Activated gamma-delta T cell treated with anti-CD3 and anti-CD28 coated beads, Interleukin-2, amount 50 U/mL, for 16 hours (primary cell): Measurements from ENCODE around the gene LHFPL4.
"Not testable (repeated sequence)": the region's sequence is repeated elsewhere in the genome, so short reads cannot be mapped to it uniquely, and the experiment has no call there.

Source experiments
- DNase-seq: peaks from one replicate; pipeline ENCODE4 v3.0.0-alpha.2; 2020; ENCODE audit warnings: low read depth

LHFPL4 gene

DNA sequence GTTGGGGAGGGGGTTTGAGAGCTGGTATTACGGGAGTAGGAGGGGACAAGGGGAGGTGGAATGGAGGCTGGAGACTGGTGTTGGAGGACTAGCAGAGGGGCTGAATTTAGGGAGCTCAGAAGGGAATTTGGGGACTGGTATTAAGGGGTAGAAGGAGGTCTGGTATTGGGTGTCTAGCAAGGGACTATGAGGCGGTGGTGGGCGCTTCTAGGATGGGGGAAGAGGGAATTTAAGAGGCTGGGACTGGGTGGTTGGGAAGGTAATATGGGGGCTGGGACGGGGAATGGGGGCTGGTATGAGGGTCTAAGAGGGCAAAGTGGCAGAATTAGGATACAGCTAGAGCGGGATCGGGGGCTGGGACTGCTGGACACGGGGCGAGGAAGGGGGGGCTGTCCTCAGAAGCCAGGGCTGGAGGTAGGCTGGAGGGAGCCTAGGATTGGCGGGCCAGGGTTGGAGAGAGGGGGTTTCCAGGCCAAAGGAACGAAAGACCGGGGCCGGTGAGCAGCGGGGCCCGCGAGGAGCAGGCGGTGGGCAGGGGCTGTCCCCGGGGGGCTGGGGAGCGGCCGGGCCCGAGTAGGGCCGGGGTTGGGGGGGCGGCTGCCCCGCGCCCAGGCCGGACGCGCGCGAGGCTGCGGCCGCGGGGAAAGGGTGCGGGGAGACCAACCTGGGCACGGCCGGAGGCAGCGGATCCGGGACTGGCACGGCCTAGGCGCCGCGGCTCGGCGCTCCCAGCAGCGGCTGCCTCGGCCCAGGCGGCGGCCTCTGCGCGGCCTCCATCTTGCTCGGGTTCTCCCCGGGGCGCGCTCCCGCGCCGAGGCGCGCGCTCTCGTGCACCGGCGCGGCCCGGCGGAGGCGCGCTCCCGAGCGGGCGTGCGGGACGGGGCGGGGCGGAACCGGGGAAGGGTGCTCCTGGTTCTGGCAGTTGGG lies at the start of gene LHFPL4:
Gene LHFPL4, minus strand, starts transcription at position 802 of the 927 bp plus-strand sequence. CDS start 1,143 bp downstream, outside the sequence.
- no peak for DNase-seq

DNA sequence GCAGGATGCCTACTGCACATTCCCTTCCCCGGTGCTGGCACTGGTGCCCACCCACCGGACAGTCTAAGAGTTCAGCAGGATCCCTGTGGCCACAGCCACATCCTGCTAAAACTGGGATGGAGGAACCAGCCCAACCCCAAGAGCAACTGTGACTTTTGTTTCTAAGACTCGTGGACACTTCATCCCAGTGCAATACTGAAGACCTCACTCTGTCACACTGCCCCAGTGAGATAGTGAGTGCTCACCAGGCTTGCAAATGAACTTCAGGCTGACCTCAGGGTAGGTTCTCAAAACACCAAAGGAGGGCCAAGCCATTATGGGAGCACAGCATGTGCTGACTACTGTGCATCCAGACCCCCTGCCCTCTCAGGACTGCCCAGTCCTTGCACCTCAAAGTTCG lies 49.0 kb upstream of the LHFPL4 start:
- DNase-seq = no peak

DNA sequence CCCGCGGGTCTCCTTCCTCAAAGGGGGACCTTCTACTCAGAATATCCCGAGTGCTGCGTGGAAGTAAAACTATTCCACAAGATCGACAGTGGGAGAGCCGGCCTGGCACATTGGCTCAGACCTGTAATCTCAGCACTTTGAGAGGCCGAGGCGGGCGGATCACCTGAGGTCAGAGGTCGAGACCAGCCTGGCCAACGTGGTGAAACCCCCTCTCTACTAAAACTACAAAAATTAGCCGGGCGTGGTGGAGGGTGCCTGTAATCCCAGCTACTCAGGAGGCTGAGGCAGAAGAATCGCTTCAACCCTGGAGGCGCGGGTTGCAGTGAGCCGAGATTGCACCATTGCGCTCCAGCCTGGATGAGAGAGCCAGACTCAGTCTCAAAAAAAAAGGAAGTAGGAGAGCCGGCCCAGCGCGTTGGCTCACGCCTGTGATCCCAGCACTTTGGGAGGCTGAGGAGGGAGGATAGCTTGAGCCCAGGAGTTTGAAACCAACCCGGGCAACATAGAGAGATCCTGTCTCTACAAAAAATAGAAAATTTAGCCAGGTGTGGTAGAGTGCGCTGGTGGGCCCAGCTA lies 47.5 kb upstream of the LHFPL4 start:
- DNase-seq = not testable (repeated sequence)

DNA sequence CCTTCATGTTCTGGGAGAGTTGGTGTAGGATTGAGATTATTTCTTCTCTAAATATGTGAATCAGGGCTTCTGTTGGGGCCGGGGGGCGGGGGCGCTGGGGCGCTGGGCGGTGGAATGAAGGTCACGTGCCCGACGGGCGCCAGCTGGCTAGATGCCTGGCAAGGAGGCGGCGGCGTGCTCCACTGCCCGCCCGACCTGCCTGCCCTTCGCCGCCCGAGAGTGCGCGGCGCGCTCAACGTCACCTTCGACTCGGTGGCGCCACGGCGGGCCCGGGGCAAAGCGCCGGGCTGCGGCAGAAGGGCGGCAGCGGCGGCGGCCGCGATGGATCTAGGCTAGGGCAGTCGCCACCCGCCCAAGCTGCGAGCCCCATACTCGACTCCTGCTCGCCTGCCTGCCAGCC lies 47.0 kb upstream of the LHFPL4 start:
- DNase-seq = no peak

DNA sequence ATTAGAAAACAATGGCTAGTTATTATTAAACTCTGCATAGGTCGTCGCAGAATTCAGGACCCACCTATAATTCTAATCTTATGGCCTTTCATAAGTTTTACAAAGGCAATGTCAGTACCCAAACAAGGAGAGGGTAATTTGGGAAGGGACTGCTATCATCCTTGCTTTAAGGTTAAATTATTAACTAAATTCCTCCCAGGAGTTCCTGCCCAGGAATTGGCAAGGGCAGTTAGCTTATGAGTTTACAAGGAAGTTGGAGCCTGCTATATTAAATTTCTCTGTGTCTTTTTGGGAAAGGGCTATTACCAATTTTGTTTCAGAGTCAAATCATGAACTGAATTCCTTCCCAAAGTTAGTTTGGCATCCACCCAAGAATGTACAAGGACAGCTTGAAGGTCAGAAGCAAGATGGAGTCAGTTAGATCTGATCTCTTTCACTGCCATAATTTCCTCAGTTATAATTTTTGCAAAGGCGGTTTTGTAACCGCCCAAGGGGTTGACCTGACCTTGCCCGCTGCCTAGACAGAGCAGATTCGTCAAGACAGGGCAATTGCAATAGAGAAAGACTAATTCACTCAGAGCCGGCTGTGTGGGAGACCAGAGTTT lies 45.3 kb upstream of the LHFPL4 start:
- no peak for DNase-seq

DNA sequence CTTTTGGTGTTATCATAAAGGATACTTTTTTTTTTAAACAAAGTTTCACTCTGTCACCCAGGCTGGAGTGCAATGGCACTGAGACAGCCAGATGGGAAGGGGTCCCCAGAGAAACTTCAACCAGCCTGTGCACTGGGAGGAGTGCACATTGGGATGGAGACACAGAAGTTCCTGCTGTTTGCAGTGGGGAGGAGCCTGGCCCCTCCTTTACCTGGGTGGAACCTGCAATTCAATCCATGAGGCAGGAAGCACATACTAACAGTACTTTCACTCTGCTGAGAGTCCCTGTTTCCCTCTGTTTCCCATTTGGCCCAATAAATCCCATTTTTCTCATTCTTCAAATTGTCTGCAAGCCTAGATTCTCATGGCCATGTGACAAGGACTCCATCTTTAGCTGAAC lies 42.3 kb upstream of the LHFPL4 start:
- DNase-seq = no peak

DNA sequence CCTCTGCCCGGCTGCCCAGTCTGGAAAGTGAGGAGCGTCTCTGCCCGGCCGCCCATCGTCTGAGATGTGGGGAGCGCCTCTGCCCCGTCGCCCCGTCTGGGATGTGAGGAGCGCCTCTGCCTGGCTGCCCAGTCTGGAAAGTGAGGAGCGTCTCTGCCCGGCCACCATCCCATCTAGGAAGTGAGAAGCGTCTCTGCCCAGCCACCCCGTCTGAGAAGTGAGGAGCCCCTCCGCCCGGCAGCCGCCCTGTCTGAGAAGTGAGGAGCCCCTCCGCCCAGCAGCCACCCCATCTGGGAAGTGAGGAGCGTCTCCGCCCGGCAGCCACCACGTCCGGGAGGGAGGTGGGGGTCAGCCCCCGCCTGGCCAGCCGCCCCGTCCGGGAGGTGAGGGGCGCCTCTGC lies 38.2 kb upstream of the LHFPL4 start:
- not testable (repeated sequence) for DNase-seq

DNA sequence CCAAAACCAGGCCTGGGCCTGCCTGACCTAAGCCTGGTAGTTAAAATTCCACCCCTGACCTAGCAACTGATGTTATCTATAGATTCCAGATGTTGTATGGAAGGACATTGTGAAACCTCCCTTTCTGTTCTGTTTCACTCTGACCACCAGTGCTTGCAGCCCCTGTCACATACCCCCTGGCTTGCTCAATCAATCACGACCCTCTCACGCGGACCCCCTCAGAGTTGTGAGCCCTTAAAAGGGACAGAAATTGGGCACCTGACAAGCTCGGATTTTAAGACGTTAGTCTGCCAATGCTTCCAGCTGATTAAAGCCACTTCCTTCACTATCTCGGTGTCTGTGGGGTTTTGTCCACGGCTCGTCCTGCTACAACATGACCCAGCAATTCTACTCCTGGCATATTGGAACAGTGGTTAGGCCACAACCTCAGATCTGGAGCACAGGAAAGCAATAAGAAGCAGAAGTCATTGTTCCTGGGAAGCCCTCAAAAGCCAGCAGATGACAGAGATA lies 36.7 kb upstream of the LHFPL4 start:
- no peak for DNase-seq

DNA sequence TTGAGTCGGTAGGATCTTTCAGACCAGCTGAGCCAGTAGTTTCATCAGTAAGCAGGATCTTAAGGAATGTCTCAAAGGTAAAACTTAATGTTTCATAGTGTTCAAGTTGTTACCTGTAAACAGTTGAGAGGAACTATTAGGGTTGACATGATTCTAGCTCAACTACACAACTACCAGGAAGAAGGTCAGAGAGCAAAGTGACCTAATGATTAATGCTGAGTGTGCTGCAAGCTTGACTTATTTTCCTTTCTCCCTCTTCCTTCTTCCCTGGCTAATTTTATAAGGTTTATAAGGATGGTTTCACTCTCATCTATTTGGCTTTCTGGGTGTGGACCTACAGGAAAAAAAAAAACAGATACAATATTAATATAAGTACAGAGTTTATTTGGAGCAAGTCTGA lies 30.2 kb upstream of the LHFPL4 start:
- no peak for DNase-seq

DNA sequence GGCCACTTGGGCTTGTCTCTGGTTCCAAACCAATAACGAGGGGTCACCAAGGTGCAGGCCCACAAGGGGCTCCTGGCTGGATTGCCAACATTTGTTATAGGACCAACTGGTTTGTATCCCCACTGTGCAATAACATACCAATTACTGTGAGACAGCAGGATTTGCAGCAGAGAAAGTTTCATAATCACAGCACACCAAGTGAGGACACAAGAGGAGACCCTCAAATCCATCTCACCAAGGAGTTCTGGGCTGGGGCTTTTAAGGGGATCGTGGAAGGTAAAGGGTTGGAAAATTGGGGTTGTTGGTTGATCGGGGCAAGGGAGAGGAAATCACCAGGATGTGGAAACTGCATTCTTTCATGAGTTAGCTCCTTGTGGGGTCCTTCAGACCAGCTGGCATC lies 29.7 kb upstream of the LHFPL4 start:
- DNase-seq = no peak

DNA sequence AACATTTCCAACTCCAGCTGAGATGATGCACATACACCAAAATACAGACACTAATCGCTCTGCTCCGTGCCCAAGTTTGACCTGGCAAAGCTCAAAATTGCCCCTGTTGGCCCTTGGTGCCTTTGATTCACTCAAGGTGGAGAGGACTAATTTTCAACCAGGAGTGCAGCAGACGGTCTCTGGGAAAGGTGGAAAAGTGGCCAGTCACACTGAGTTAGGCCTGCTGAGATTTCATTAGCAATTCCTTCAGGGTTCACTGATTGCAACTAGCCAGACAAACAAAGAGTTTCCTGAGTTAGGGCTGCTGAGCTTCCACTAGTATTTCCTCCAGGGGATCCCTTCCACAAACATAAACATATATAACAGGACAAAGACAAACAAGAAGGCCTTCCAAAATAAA lies 28.7 kb upstream of the LHFPL4 start:
- DNase-seq = no peak

DNA sequence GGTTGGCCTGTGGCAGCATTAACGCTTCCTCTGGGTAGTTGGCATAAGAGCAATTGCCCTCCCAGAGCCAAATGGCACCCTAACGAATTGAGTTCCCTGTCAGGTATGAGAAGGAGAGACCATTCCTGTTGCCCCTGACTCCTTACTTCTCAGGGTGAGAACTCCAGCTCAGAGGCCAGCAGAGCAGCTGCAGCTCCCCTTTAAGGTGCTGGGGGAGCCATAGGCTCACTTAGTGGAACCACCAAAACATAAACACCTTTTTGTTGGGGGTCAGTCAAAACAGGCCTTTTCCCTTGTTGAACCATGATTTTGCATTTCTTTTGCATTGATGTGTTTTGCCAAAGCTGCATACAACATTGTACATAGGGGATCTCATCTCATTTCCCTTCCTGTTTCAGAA lies 28.1 kb upstream of the LHFPL4 start:
- DNase-seq = no peak

DNA sequence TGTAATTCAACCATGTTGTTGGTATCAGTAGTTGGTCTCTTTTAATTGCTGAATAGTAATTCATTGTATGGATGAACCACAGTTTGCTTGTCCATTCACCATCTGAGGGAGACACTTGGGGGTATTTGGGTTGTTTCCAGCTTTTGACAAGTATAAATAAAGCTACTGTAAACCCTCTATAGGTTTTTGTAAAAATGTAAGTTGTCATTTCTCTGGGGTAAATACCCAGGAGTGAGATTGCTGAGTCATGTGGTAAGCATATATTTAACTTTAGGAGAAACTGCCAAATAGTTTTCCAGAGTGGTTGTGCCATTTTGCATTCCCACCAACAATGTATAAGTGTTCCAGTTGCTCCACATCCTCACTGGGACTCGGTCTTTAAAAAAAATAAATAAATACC lies 15.4 kb upstream of the LHFPL4 start:
- DNase-seq = no peak

DNA sequence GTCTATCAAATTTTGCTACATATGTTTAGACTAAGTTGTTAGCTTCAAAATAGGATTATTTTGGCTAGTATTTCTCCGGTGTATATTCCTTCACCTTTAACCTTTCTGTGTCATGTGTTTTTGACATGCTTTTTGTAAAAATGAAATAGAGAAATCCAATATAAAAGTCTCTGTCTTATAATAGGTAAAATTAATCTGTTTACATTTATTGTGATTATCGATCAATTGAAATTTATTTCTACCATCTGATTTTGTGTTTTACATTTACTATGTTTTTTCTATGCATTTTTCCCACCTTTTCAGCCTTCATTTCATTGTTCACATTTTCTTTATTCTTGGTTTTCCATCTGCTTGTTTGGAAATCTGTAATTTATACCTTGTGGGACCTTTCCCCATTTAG lies 11.7 kb upstream of the LHFPL4 start:
- DNase-seq = no peak

DNA sequence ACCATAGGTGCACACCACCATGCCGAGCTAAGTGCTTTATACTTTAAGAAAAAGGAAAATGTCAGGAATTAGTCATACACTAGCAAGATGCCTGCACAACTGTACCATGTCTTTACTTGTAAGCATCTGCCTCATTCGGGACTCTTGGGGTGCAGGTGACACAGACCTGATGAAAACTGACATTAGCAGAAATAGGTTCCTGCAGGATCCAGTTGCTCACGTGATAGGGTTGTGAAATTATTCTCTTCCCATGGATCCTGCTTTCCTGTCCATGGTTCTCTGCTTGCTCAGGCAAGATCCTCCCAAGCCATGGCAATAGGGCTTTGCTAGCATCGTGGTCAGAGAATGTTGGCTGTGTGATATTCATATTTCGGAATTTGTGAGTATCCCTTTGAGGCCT lies 10.2 kb upstream of the LHFPL4 start:
- no peak for DNase-seq

DNA sequence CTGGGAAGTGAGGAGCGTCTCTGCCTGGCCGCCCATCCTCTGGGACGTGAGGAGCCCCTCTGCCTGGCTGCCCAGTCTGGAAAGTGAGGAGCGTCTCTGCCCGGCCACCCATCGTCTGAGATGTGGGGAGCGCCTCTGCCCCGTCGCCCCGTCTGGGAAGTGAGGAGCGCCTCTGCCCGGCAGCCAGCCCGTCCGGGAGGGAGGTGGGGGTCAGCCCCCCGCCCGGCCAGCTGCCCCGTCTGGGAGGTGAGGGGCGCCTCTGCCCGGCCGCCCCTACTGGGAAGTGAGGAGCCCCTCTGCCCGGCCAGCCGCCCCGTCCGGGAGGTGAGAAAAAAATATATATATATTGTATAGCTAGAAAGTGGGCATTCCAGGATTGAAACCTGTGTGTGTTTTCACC lies 6.4 kb upstream of the LHFPL4 start:
- DNase-seq = not testable (repeated sequence)

DNA sequence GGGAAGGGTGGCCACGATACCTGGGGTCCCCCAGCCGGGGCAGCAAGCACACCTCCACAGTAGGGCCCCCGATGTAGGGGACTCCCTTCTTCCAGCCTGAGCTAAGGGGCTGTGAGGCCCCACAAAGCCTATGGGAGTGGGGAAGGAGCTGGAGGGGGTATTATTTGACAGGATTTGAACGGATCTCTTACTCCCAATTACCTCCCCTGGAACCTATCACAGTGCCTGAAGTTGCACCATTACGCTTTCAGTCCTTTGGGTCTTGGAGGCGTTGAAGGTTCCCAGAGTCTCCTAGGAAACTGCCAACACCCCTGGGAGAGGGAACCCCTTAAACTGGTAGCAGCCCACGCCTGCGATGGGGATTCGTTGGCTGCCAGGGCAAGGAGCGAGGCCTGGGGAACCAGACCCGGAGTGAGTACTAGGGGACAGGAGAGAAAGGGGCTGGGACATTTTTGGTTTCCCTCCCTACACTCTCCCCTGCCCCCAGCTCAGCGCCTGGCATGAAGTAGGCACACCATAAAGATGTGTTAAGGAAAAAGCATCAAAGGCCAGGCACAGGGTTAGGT lies 409 bp upstream of the LHFPL4 start:
- no peak for DNase-seq

DNA sequence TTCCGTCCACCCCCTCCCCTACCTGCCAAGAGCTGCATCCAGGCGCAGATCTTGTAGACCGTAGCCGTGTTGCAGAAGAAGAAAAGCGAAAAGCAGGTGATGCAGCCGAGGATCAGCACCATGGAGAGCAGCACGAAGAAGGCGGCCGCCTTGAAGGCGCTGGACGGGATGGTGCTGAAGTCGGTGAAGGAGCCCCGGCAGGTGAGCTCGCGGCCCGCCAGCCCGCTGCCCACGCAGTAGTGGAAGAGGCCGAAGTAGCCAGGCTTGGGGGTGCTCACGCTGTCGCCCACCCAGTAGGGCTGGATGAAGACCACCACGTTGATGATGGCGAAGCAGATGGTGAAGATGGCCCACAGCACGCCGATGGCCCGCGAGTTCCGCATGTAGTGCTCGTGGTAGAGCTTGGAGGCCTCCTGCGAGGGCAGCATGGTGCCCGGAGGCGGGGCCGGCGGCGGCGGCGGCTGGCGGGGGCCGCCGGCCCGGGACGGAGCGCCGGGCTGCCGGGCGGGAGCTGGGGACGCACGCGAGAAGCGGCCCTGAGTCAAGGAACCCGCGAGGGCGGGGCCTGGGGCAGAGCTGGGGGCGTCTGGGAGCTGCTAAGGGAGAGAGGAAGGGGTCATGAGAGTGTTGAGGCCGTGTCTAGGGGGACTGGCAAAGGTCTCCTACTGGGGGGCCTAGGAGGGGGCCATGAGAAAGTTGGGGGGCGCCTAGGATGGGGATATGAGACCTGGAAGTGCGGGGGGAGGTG lies 1.2 kb downstream of the LHFPL4 start:
- peak; percentile 1 for DNase-seq

DNA sequence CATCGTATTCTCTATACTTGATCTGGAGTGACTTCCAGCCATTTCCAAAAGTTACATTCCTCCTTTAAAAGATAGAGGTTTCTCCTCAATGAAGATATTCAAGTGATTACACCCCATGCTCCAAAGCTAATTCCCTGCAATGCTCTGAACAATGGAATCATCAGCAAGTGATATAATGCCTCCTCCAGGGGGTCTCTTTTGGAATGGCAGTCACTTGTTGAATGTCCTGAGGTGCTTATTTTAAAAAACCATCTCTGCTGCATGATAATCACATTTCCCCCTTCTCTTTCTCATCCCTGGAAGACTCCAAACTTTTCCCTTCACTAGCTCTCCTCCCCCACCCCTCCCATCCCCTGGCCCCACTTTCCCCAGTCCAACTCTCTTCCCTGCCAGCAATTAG lies 2.6 kb downstream of the LHFPL4 start:
- DNase-seq = no peak

DNA sequence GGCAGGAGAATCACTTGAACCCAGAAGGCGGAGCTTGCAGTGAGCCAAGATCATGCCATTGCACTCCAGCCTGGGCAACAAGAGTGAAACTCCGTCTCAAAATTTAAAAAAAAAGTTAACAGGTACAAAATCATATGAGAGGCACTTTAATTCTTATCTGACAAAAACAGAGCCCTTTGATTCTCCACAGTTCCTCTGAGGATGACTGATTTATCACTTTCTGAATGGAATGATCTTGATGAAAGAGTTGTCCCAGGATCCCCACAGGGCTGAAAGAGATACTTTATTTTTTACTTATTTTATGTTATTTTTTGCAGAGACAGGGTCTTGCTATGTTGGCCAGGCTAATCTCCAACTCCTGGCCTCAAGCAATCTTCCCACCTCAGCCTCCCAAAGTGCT lies 4.0 kb downstream of the LHFPL4 start:
- no peak for DNase-seq

DNA sequence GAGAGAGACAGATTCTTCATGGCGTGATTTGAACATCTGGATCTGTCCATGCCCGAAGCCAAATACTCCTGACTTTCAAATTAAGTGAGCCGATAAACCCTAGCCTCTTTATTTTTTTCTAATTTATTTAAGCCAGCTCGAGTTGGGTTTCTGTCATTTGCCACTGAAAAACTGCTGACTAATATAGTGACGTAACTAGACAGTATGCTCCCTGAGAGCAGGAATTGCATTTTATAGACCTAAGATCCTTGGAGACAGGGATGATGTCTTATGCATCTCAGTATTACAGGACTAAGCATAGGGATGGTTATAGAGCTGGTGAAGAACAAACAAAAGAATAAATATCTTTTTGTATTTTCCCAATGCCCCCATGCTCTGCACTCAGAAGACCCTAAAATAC lies 4.6 kb downstream of the LHFPL4 start:
- no peak for DNase-seq

DNA sequence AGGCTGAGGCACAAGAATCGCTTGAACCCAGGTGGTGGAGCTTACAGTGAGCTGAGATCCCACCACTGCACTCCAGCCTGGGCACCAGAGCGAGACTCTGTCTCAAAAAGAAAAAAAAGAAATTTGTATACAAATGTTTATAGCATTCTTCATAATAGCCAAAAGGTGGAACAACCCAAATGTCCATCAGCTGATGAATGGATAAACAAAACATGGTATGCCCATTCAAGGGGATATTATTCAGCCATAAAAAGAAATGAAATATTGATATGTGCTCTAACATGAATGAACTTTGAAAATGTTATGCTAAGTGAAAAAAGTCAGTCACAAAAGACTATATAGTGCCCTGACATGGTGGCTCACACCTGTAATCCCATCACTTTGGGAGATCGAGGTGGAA lies 11.4 kb downstream of the LHFPL4 start:
- no peak for DNase-seq
